Lower lobe of right lung (tissue), 2 donors: ENCODE results near the gene CWC27. TPM values are rescaled to one million over a fixed set of nuclear protein-coding genes. Genes with fewer than 3 reads are reported as not detected.

ENCODE experiments used
- ATAC-seq, 2 donors: fragments of 200-7000 bp; cut with Tn5 transposase; one replicate each; pipeline ENCODE4 v1.9.1; 2020 to 2022; ENCODE audit warnings: mild to moderate bottlenecking in 2 of 2, moderate library complexity in 2 of 2
- DNase-seq: peaks from one replicate; pipeline ENCODE4 v3.0.0-alpha.2; 2020
- H3K27ac ChIP-seq: fragments of 200-600 bp; one replicate; pipeline ENCODE4 v1.8.0; 2022
- H3K27me3 ChIP-seq: fragments of 200-600 bp; one replicate; pipeline ENCODE4 v1.8.0; 2022; ENCODE audit warnings: low read depth
- H3K36me3 ChIP-seq: fragments of 200-600 bp; one replicate; pipeline ENCODE4 v1.8.0; 2022; ENCODE audit warnings: mild to moderate bottlenecking
- H3K4me1 ChIP-seq: fragments of 200-600 bp; one replicate; pipeline ENCODE4 v1.8.0; 2022
- H3K4me3 ChIP-seq: fragments of 200-600 bp; one replicate; pipeline ENCODE4 v1.8.0; 2022; ENCODE audit warnings: mild to moderate bottlenecking
- H3K9me3 ChIP-seq: fragments of 200-600 bp; one replicate; pipeline ENCODE4 v1.8.0; 2022
- CTCF ChIP-seq: fragments of 200-600 bp; IDR thresholded peaks from one replicate; pipeline ENCODE4 v1.8.0; 2022; ENCODE audit warnings: antibody characterized with exemption, mild to moderate bottlenecking
- intact Hi-C: fragments of 100-400 bp; cut with DNase I; formaldehyde crosslinking; loops from one replicate; pipeline ENCODE4 v1.11.0; 2022
- total RNA-seq: library from RNA; stranded (reverse); fragmentation: NEBNext Ultra II Directional; extraction: Animal tissue kit (Norgen Biotek cat#: 25700); gene quantifications from one replicate; pipeline ENCODE4 v1.2.1, GENCODE V29; 2021
- donor health status: DM: no; HTN: yes; CAD: no; lungs with severe emphysema.

Gene CWC27
- total RNA-seq, 1 donor from 2014 or later: 17.3 TPM

GRCh38 chr5:64769855-64770254 is 1.1 kb downstream of the CWC27 start:
- Histone ChIP-seq H3K4me3 (peak overlapping the region; percentile 92), H3K4me1 (peaks cover 45% of the 10 kb centered on the region), H3K27me3 (no peaks in the 10 kb centered on the region), H3K36me3 (peaks cover 6% of the 10 kb centered on the region), H3K9me3 (no peaks in the 10 kb centered on the region), H3K27ac (no peak overlapping the region)
- TF ChIP-seq CTCF: no peak
- ATAC-seq (no peak), DNase-seq (no peak)
- intact Hi-C loops: no loop called here

- Histone ChIP-seq H3K9me3 (no peaks in the 10 kb centered on the region), H3K27me3 (no peaks in the 10 kb centered on the region), H3K4me1 (peaks cover 29% of the 10 kb centered on the region), H3K36me3 (peaks cover 12% of the 10 kb centered on the region), H3K27ac (no peak overlapping the region), H3K4me3 (no peak overlapping the region)
- TF ChIP-seq CTCF: no peak
- intact Hi-C loops: no loop called here
- ATAC-seq (no peak), DNase-seq (no peak)
Observed at GRCh38 chr5:64771736-64772135, 3.0 kb downstream of the CWC27 start.

DNA sequence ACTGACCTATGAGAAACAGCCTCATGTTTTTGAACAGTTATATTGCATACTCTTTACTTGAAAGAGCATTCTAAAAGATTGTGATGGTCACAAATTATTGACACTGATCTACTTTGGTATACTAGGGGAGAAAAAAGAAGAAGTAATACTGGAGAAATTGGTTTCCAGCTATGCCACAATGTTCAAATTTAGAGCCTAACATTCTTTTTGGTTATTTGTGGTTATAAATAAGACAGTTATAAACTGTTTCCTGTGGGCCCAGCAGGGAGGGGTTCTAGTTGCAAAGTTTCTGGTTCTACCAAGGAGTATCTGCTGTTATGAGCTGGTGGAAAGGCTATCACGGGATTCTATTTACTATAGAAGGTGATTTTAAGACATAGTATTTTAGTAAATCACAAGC is 4.8 kb downstream of the CWC27 start:
- no peaks in the 10 kb centered on the region for H3K27me3 ChIP-seq
- no peak for DNase-seq
- ATAC-seq: no peak
- no peak overlapping the region for H3K27ac ChIP-seq
- H3K4me1 ChIP-seq: peaks cover 19% of the 10 kb centered on the region
- H3K4me3 ChIP-seq: no peak overlapping the region
- peaks cover 12% of the 10 kb centered on the region for H3K36me3 ChIP-seq
- no peak for TF ChIP-seq CTCF
- no peaks in the 10 kb centered on the region for H3K9me3 ChIP-seq
- intact Hi-C loops: no loop called here

- ATAC-seq (peak in 1 of 2 donors; percentile 35), DNase-seq (no peak)
- intact Hi-C loops: no loop called here
- H3K4me3 ChIP-seq: no peak overlapping the region
- no peak for TF ChIP-seq CTCF
- H3K36me3 ChIP-seq: peaks cover 12% of the 10 kb centered on the region
- no peaks in the 10 kb centered on the region for H3K9me3 ChIP-seq
- peaks cover 9% of the 10 kb centered on the region for H3K4me1 ChIP-seq
- H3K27me3 ChIP-seq: no peaks in the 10 kb centered on the region
- no peak overlapping the region for H3K27ac ChIP-seq
Observed at GRCh38 chr5:64775291-64775690, 6.6 kb downstream of the CWC27 start.

DNA sequence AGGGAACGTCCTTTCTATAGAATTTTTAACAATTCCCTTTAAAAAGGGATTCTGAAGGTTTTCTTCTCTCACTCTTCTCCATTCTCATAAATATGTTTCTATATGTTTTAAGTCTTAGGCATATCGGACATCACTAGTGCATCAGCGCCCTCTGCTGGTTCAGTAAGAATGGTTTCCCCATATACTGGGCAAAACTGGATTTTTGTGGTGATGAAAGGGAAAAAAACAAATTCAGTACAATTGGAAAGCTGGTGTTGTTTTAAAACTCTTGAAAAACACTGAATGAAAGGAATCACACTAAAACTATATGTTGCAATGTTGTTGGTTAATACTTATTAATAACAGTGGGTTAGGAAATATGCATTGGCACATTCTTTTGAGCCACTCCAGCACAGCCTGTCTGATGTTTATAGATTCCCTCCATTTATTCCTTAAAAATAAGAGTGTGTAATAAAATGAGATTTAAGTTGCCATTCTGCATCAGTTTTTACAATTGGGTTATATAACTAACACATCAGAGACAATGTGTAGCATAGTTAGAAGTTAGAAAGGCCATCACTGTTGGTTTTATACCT is 15.8 kb downstream of the CWC27 start:
- peak; percentile 55 for DNase-seq
- Histone ChIP-seq H3K27me3 (no peaks in the 10 kb centered on the region), H3K27ac (no peak overlapping the region), H3K4me3 (no peak overlapping the region), H3K9me3 (no peaks in the 10 kb centered on the region), H3K4me1 (no peaks in the 10 kb centered on the region), H3K36me3 (peaks cover 7% of the 10 kb centered on the region)
- peak; percentile 78 to 83 for ATAC-seq
- intact Hi-C loops: loop anchor here (10.0 kb wide), 1 partner anchor 150 kb away; no protein-coding TSS in a partner anchor
- peak; percentile 81 for TF ChIP-seq CTCF
